Stimulated activated CD8-positive, alpha-beta memory T cell treated with anti-CD3 and anti-CD28 coated beads, Interleukin-12 subunit alpha, Interleukin-12 subunit beta, amount 100 ng/mL, for 24 hours (primary cell): ENCODE results near the gene RSL1D1.
"Not testable (repeated sequence)": the region's sequence is repeated elsewhere in the genome, so short reads cannot be mapped to it uniquely, and the experiment has no call there.

Source experiments
- DNase-seq: peaks from one replicate; pipeline ENCODE4 v3.0.0-alpha.2; 2020; ENCODE audit errors: extremely low read depth

RSL1D1 gene

GRCh38 chr16:11843861-11844260 is 7.5 kb downstream of the RSL1D1 start:
- no peak for DNase-seq

DNA sequence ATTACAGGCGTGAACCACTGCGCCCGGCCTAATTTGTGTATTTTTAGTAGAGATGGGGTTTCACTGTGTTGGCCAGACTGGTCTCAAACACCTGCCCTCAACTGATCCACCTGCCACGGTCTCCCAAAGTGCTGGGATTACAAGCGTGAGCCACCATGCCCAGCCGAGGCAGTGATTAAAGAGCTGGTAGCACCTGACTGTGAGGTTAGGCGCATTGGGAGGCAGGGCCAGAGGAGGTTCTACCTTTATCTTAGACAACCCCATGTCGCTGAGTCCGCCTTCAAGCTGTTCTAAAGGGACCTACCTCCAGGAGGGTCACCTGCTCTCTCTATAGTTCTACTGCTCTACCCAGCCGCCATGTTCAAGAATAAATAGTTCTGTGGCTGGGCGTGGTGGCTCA is 8.1 kb downstream of the RSL1D1 start:
- DNase-seq = no peak

GRCh38 chr16:11841026-11841425 is 10.3 kb downstream of the RSL1D1 start:
- DNase-seq = no peak

- no peak for DNase-seq
Observed at GRCh38 chr16:11836650-11837244, 14.6 kb downstream of the RSL1D1 start.

- DNase-seq = no peak
Observed at GRCh38 chr16:11835891-11836649, 15.3 kb downstream of the RSL1D1 start.

- DNase-seq = no peak
Observed at GRCh38 chr16:11835309-11835708, 16.0 kb downstream of the RSL1D1 start.

DNA sequence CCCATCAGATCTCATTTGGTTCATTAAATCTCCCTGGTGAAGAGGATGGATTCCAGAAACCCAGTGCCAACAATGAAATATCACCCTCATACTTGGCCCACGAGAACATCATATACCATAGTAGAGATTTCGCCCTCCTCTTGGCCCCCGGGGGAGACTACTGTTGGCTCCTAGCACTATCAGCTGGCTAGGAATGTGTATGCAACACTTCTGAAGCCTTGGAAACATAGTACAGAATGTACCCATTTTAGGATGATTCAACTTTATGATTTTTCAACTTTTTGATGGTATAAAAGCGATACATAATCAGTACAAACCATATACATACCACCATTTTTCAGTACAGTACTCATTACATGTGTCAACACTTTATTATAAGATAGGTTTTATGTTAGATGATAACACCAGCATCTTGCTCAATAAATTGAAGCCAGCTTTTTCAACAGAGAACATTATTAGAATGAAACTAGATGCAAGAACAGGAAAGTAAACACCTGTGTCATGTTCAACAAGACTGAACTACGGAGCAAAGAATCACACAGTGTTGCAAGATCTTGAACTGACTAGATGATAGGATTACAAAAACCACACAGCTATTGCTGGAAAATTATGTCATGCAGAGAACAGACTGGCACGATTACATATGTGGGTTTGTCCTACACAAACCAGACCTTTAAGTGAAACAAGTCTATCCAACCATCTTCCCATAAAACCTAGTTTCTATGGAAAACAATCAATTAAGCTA is 17.2 kb downstream of the RSL1D1 start:
- DNase-seq = no peak

- no peak for DNase-seq
Observed at GRCh38 chr16:11828696-11829095, 22.6 kb downstream of the RSL1D1 start.

GRCh38 chr16:11825520-11826165 is 25.7 kb downstream of the RSL1D1 start:
- not testable (repeated sequence) for DNase-seq

DNA sequence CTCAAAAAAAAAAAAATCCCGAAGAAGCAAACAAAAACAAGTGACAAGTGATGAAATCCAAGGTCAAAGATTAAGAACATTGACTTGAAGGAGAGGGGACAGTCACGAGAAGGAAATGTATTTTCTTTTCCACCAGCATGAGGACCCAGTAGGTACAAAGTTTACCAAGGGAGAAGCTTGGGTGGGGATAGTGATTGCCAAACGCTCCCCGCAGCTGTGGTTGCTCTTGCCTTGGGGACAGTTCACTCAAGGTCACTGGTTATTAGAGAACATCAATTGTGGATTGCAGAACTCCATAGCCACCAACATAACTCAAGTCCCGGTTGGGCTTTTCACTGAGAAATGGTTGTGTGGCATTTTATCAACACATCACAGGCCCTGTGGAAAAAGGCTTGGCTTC is 27.0 kb downstream of the RSL1D1 start:
- no peak for DNase-seq

- DNase-seq = not testable (repeated sequence)
Observed at GRCh38 chr16:11823645-11824044, 27.7 kb downstream of the RSL1D1 start.

- DNase-seq = no peak
Observed at GRCh38 chr16:11819798-11820197, 31.5 kb downstream of the RSL1D1 start.

GRCh38 chr16:11818970-11819369 is 32.4 kb downstream of the RSL1D1 start:
- DNase-seq = not testable (repeated sequence)

- DNase-seq = no peak
Observed at GRCh38 chr16:11816123-11816522, 35.2 kb downstream of the RSL1D1 start.

- DNase-seq = not testable (repeated sequence)
Observed at GRCh38 chr16:11814800-11815199, 36.5 kb downstream of the RSL1D1 start.

GRCh38 chr16:11806721-11807120 is 44.6 kb downstream of the RSL1D1 start:
- DNase-seq = no peak

- DNase-seq = no peak
Observed at GRCh38 chr16:11805556-11805955, 45.8 kb downstream of the RSL1D1 start.

DNA sequence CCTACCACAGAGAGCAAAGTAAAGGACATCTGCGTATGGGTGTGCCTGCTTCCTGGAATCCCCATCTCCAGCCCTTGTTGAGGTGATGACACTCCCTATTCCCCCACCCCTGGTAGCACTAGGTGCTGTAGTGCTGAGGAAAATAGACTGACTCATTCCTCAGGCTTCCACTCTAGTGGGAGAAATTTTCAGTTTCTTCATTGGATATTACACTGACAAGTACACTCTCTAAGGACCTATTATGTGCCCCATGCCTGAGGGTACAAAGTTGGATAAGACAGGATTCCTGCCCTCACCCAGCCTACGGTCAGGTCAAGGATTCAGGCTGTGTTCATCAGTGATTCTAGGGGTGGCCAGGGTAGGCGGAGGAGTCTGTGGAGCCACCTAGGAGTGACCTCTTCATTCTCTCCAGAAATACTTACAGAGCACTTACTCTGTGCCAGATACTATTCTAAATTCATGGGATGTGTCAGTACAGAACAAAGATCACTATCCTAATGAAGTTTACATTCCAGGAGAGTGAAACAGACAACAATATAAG is 49.8 kb downstream of the RSL1D1 start:
- no peak for DNase-seq

DNA sequence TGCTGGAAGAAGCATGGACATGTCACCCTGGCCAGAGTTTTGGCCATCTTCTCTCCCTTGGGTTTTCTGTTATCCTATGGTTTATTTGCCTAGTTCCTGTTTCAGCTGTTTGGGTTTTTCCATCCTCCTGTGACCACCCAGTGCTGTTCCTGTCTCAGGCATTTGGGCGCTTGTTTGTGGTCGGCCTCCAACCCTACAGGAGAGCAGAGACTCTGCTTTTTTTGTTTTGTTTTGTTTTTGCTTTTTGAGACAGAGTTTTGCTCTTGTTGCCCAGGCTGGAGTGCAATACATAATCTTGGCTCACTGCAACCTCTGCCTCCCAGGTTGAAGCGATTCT is 51.0 kb downstream of the RSL1D1 start:
- DNase-seq = no peak

- no peak for DNase-seq
Observed at GRCh38 chr16:11799509-11800381, 51.6 kb downstream of the RSL1D1 start.

GRCh38 chr16:11799017-11799381 is 52.3 kb downstream of the RSL1D1 start:
- no peak for DNase-seq
